Stimulated activated naive CD8-positive, alpha-beta T cell treated with anti-CD3 and anti-CD28 coated beads, Interleukin-15, Interleukin-2, amounts not matched to agents 100 ng/mL and 50 ng/mL, for 24 hours (primary cell): Measurements from ENCODE around the gene IPO4.

Source experiments
- H3K27ac Mint-ChIP-seq: one replicate; pipeline ENCODE4 v1.8.0; 2021; ENCODE audit warnings: mild to moderate bottlenecking, mixed read lengths
- H3K27me3 Mint-ChIP-seq: one replicate; pipeline ENCODE4 v1.8.0; 2021; ENCODE audit warnings: mixed read lengths
- H3K36me3 Mint-ChIP-seq: one replicate; pipeline ENCODE4 v1.8.0; 2021; ENCODE audit warnings: low read depth, mixed read lengths
- H3K4me1 Mint-ChIP-seq: one replicate; pipeline ENCODE4 v1.8.0; 2021; ENCODE audit warnings: low read depth, mixed read lengths
- H3K4me3 Mint-ChIP-seq: one replicate; pipeline ENCODE4 v1.8.0; 2021; ENCODE audit warnings: mild to moderate bottlenecking, mixed read lengths
- H3K9me3 Mint-ChIP-seq: one replicate; pipeline ENCODE4 v1.8.0; 2021; ENCODE audit warnings: mixed read lengths

IPO4 gene, protein sequence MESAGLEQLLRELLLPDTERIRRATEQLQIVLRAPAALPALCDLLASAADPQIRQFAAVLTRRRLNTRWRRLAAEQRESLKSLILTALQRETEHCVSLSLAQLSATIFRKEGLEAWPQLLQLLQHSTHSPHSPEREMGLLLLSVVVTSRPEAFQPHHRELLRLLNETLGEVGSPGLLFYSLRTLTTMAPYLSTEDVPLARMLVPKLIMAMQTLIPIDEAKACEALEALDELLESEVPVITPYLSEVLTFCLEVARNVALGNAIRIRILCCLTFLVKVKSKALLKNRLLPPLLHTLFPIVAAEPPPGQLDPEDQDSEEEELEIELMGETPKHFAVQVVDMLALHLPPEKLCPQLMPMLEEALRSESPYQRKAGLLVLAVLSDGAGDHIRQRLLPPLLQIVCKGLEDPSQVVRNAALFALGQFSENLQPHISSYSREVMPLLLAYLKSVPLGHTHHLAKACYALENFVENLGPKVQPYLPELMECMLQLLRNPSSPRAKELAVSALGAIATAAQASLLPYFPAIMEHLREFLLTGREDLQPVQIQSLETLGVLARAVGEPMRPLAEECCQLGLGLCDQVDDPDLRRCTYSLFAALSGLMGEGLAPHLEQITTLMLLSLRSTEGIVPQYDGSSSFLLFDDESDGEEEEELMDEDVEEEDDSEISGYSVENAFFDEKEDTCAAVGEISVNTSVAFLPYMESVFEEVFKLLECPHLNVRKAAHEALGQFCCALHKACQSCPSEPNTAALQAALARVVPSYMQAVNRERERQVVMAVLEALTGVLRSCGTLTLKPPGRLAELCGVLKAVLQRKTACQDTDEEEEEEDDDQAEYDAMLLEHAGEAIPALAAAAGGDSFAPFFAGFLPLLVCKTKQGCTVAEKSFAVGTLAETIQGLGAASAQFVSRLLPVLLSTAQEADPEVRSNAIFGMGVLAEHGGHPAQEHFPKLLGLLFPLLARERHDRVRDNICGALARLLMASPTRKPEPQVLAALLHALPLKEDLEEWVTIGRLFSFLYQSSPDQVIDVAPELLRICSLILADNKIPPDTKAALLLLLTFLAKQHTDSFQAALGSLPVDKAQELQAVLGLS

DNA sequence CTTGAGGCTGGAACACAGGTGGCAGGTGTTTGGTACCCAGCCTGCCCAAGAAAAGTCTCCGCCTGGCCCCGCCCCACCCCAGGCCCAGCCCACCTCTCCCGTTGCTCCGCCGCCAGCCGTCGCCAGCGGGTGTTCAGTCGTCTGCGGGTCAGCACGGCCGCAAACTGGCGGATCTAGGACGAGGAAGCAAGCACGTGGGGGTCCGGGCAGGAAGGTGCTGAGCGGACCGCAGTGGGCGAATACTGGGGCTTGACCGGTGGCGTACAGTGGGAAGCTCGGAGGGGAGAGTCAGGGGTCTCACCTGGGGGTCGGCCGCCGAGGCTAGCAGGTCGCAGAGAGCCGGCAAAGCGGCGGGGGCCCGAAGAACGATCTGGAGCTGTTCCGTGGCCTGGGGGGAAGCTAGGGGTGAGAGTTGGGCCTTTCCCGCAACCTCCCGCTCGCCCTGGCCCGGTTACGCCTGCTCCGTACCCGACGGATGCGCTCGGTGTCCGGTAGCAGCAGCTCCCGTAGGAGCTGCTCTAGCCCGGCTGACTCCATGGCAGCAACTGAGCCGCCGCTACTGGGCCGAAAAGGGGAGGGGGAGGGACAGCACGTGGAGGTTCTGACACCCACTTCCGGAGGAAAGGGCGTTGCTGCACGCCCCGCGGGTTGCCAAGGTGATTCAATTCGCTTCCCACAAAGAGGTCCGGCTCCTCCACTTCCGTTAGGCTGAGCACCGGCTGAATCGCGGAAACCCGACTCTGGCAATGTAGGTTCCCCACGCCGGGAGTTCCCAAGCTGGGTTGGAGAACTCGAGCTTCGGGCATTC lies at the start of gene IPO4:
TSS of gene IPO4 (minus strand) at position 566 of the 808 bp plus-strand sequence. CDS start at position 537, 29 bp downstream.
- Mint-ChIP-seq H3K4me1 (peaks cover 46% of the 10 kb centered on the region), H3K36me3 (peaks cover 53% of the 10 kb centered on the region), H3K27me3 (no peaks in the 10 kb centered on the region), H3K4me3 (peak within 1 kb of the TSS; percentile 90), H3K27ac (peak within 1 kb of the TSS; percentile 95), H3K9me3 (no peaks in the 10 kb centered on the region)

- no peaks in the 10 kb centered on the region for H3K9me3 Mint-ChIP-seq
- H3K4me3 Mint-ChIP-seq = no peak overlapping the region
- peak overlapping the region; percentile 61 for H3K27ac Mint-ChIP-seq
- peaks cover 91% of the 10 kb centered on the region for H3K4me1 Mint-ChIP-seq
- no peaks in the 10 kb centered on the region for H3K27me3 Mint-ChIP-seq
- H3K36me3 Mint-ChIP-seq = peaks cover 71% of the 10 kb centered on the region
Observed at GRCh38 chr14:24238123-24238522, 49.5 kb upstream of the IPO4 start.

GRCh38 chr14:24237463-24237955 lies 48.9 kb upstream of the IPO4 start:
- Mint-ChIP-seq H3K36me3 (peaks cover 71% of the 10 kb centered on the region), H3K27ac (peak overlapping the region; percentile 61), H3K4me3 (no peak overlapping the region), H3K27me3 (no peaks in the 10 kb centered on the region), H3K4me1 (peaks cover 90% of the 10 kb centered on the region), H3K9me3 (no peaks in the 10 kb centered on the region)

DNA sequence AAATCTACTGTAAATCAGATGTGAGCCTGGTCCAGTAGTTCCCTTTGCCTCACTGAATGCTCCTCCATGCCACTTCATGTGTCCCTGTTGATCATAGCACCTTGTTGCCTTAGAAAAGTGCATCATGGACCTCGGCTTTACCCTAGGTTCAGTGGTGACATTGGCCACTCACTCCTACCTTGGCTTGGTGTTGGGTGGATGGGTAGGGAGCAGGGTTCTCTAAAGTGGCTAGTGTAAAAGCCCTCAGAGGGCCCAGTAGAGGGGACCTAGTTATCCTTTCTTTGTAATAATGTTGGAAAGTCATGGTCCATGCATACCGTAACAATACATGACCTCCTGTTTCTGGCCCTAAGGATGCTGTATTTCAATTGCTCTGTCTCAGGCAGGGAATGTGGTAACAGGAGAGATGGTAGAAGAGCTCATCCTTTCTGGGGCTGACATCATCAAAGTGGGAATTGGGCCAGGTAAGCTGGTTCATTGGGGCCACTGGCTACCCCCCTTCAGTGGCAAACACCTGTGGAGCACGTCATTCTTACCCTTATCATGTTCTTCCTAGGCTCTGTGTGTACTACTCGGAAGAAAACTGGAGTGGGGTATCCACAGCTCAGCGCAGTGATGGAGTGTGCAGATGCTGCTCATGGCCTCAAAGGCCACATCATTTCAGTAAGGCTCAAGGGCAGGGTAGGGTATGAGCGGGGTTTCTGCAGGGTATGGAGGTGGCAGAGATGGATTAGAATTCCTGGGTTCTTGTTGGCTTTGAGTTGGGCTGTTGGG lies 48.3 kb upstream of the IPO4 start:
- Mint-ChIP-seq H3K27me3 (no peaks in the 10 kb centered on the region), H3K4me3 (no peak overlapping the region), H3K36me3 (peaks cover 71% of the 10 kb centered on the region), H3K9me3 (no peaks in the 10 kb centered on the region), H3K4me1 (peaks cover 87% of the 10 kb centered on the region), H3K27ac (peak overlapping the region; percentile 18)

- Mint-ChIP-seq H3K9me3 (no peaks in the 10 kb centered on the region), H3K36me3 (peaks cover 69% of the 10 kb centered on the region), H3K4me1 (peaks cover 84% of the 10 kb centered on the region), H3K27ac (peak overlapping the region; percentile 16), H3K27me3 (no peaks in the 10 kb centered on the region), H3K4me3 (no peak overlapping the region)
Observed at GRCh38 chr14:24235804-24236688, 47.4 kb upstream of the IPO4 start.

- no peaks in the 10 kb centered on the region for H3K27me3 Mint-ChIP-seq
- H3K4me1 Mint-ChIP-seq = peaks cover 74% of the 10 kb centered on the region
- peak overlapping the region; percentile 42 for H3K27ac Mint-ChIP-seq
- peak overlapping the region; percentile 98 for H3K4me3 Mint-ChIP-seq
- H3K9me3 Mint-ChIP-seq = no peaks in the 10 kb centered on the region
- peaks cover 52% of the 10 kb centered on the region for H3K36me3 Mint-ChIP-seq
Observed at GRCh38 chr14:24234095-24235005, 45.7 kb upstream of the IPO4 start.

DNA sequence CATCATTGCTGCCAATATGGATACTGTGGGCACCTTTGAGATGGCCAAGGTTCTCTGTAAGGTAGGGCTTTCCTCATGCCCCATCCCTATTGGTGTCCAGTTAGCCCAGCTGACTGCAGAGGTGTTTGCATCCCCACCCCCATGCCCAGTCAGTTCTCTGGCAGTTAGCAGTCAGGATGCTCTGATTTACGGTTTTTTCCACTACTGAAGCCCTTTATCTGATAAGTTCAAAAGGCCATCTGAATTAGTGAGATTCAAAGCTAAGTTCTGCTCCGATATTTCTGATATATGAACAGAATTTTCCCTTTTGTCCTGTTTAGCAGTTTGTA lies 44.9 kb upstream of the IPO4 start:
- Mint-ChIP-seq H3K4me3 (peak overlapping the region; percentile 98), H3K36me3 (peaks cover 47% of the 10 kb centered on the region), H3K9me3 (no peaks in the 10 kb centered on the region), H3K27ac (peak overlapping the region; percentile 91), H3K4me1 (peaks cover 68% of the 10 kb centered on the region), H3K27me3 (no peaks in the 10 kb centered on the region)

- H3K4me1 Mint-ChIP-seq = peaks cover 66% of the 10 kb centered on the region
Observed at GRCh38 chr14:24232645-24233537, 44.3 kb upstream of the IPO4 start, which contains the start of gene GMPR2. TSS of gene GMPR2 (plus strand) at chr14:24232929. CDS start at chr14:24233254, 325 bp downstream.

DNA sequence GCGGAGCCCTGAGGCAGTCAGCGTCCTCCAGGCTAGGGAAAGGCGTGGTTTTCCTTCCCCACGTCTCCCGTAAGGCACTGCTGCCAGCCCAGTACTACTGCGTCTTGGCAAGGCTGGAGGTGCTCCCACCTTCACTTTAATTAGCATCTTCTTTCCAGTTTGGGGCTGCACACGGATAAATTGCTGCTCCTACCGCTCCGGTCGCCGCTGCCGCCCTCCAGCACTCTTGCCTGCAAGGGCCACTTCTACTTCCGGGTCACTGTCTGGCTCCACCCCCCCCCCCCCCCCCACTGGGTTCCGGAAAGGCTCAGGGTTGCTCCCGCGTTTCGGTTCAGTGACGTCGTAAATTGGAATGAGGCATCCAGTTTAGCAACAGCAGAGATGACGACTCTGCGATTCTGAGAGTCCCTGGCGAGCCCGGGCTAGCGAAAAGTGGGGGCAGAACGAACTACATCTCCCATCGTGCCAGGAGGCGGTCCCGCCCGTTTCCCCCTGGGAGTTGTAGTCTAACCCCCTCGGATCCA lies 43.6 kb upstream of the IPO4 start, which contains the start of gene NEDD8:
TSS of gene NEDD8 (minus strand) at position 247 of the 524 bp plus-strand sequence. CDS start at position 147, 100 bp downstream.
- H3K36me3 Mint-ChIP-seq = peaks cover 43% of the 10 kb centered on the region
- no peaks in the 10 kb centered on the region for H3K27me3 Mint-ChIP-seq
- no peaks in the 10 kb centered on the region for H3K9me3 Mint-ChIP-seq
- H3K4me3 Mint-ChIP-seq = peak within 1 kb of the TSS; percentile 98
- H3K27ac Mint-ChIP-seq = peak within 1 kb of the TSS; percentile 91
- peaks cover 63% of the 10 kb centered on the region for H3K4me1 Mint-ChIP-seq

More at GRCh38 chr14:24232645-24233537, 44.3 kb upstream of the IPO4 start, which contains the start of gene GMPR2:
- H3K36me3 Mint-ChIP-seq = peaks cover 45% of the 10 kb centered on the region
- no peaks in the 10 kb centered on the region for H3K9me3 Mint-ChIP-seq
- peak within 1 kb of the TSS; percentile 98 for H3K4me3 Mint-ChIP-seq
- peak within 1 kb of the TSS; percentile 91 for H3K27ac Mint-ChIP-seq
- no peaks in the 10 kb centered on the region for H3K27me3 Mint-ChIP-seq

DNA sequence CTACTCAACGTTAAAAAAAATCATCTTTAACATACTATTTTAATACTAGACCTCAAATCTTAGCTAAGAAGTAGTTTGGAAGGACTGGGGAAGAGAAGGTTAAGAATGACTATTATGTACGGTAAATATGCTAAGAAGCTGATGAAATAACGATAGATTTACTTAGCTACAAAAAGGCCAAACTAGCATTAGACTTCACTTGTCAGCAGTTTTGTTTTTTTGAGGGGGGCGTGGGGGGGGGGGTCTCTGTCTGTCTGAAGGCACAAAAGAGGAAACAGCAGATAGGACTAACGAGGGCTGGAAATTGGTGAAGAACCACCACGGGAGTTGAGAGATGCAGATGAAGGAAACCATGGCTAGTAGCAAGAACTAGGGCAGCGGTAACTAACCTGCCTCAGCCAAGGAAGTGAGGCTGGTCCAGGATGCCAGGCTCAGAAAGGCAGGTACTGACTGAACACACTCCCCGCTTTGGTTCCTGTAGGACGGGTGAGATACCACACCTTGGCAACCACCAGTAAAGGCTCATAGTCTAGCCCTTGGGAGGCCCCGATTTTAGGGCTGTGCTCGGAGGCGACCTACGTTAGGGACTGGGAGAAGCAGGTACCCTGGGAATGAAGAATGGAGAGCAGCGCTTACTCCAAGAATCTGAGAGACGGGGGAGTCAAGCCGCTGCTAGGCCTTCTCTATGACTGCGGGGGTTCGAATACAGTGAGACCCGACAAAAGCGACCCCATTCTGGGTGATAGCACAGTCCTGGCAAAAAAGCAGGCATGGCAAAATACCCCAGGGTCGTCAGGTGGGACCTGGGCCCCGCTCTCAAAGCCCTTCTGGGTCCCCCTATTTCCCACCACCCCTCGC lies 42.9 kb upstream of the IPO4 start:
- Mint-ChIP-seq H3K27ac (peak overlapping the region; percentile 91), H3K4me1 (peaks cover 63% of the 10 kb centered on the region), H3K36me3 (peaks cover 42% of the 10 kb centered on the region), H3K27me3 (no peaks in the 10 kb centered on the region), H3K4me3 (peak overlapping the region; percentile 98), H3K9me3 (no peaks in the 10 kb centered on the region)
